ENCODE data around the gene EYS.

DNA sequence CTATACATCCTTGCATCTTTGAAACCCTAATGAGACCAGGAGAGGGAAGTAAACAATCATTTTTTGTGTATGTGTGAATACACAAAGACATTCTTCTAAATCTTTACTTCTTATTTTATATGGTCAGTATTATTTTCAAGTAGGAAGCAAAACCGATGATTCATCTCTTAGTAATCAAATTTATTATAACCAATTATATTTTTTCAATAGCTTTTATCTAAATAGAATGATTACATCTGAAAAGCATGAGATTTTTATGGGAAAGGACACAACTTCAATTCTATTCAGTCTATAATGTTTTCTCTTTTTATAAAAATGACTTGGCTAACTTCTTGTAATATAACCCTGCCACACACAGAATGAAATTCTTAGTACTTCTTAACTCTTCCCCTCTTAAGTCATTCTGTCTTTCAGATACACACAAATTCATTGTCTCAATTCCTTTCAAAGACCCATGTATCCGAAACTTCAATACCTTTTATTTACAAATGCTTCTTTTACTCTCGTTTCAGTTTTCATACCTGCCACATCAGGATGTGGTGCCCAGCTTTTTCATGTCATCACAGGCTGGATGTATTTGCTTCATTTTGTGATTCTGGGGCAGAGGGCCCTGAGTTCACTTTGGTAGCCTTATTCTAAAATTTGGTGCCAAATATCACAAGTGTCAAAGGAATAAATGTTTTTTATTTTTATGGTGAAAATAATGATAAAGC lies 1844.4 kb downstream of the EYS start:
- TF ChIP-seq, protein P1, sequence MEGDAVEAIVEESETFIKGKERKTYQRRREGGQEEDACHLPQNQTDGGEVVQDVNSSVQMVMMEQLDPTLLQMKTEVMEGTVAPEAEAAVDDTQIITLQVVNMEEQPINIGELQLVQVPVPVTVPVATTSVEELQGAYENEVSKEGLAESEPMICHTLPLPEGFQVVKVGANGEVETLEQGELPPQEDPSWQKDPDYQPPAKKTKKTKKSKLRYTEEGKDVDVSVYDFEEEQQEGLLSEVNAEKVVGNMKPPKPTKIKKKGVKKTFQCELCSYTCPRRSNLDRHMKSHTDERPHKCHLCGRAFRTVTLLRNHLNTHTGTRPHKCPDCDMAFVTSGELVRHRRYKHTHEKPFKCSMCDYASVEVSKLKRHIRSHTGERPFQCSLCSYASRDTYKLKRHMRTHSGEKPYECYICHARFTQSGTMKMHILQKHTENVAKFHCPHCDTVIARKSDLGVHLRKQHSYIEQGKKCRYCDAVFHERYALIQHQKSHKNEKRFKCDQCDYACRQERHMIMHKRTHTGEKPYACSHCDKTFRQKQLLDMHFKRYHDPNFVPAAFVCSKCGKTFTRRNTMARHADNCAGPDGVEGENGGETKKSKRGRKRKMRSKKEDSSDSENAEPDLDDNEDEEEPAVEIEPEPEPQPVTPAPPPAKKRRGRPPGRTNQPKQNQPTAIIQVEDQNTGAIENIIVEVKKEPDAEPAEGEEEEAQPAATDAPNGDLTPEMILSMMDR (IDR thresholded peaks at IDR 0.05) = no peak
- TF ChIP-seq POLR2AphosphoS5 (IDR thresholded peaks at IDR 0.05) = no peak
- TF ChIP-seq EP300 (IDR thresholded peaks at IDR 0.05) = no peak
- no peak for TF ChIP-seq POLR2A (IDR thresholded peaks at IDR 0.05)

Measured in stomach (tissue), 4 donors.